ENCODE measurements around the gene TMEM165.

GRCh38 chr4:55397520-55398321, 2.0 kb downstream of the TMEM165 start:
- TF ChIP-seq CTCF (IDR thresholded peaks at IDR 0.05; ENCODE audit: insufficient read depth, low read length, poor library complexity, severe bottlenecking) (no peak), EZH2phosphoT487 (conservative IDR thresholded peaks at IDR 0.05; ENCODE audit: low read length) (no peak)
